PC-9 (cell line): ENCODE results near the gene COL11A2.

Experiments
- CTCF ChIP-seq: fragments of 200-600 bp; sonication (generic); conservative IDR thresholded peaks from 2 replicates; pipeline ENCODE4 v1.6.1; 2017; ENCODE audit warnings: mixed run types, antibody characterized with exemption, mild to moderate bottlenecking, moderate library complexity
- EZH2 ChIP-seq: fragments of 200-600 bp; sonication (generic); IDR thresholded peaks from 2 replicates; pipeline ENCODE4 v1.8.0; 2017; ENCODE audit warnings: antibody characterized with exemption, low read depth

- TF ChIP-seq CTCF (no peak), EZH2 (no peak)
Observed at GRCh38 chr6:33160096-33160495, 32.2 kb downstream of the COL11A2 start.
